GM18526 (cell line): Measurements from ENCODE around the gene FRYL.

Source experiments
- POLR2A ChIP-seq: IDR thresholded peaks from 3 replicates; pipeline ENCODE4 v1.6.1; 2011; ENCODE audit not compliant: insufficient read length; ENCODE audit errors: extremely low read depth

Gene FRYL

DNA sequence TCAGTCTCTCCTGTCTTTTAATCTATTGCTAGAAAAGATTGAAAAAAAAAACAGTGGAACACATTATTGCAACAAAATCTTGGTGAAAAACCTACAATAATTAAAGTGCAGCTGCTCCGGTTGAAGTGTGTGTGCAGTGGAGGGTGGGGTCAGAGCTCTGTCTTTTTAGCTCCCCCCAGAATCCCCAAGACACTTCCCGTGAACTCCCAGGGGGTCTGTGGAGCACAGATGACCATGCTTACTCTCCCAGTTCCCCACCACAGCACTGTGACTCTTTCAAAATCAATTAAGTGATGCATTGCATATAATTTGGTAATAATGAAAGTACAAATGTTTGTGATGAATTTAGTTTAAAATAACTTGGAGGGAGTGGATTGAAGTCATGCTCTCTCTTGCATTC, 312.6 kb downstream of the FRYL start:
- TF ChIP-seq POLR2A, result no peak

DNA sequence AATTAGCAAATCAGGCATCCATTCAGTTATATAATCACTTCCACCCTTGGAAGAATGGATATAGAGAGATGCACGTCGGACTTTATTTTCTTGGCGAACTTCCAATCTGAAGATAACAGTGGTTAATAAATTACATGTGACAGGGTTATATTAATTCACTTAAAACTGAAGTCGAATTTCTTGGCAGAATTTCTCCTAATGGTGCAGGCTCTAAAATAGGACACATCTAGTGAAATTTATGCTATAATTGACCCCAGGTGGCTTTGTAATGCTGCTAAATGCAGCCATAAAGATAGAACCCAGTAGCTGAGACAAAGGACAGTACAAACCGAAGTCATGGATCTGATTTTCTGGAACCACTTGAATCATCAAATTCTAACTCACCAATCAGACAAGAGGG, 317.7 kb downstream of the FRYL start:
- TF ChIP-seq POLR2A, result no peak

DNA sequence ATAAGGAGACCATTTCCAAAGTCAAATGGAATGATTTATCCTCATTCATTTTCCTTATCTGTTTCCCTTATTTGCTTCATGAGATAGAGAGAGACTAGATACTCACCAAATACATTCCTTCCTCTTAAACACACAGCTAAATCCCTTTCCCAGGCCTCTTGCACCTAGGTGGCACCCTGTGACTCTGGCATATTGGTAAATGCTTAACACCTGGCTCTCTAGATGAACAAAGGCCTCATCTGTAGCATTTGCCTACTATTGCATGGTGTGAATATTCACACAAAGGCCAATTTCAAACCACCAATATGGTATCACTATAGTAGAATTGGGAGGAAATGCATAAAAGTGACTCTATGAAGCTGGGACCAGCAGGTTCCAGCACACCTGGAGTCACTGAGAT, 319.1 kb downstream of the FRYL start:
- no peak for TF ChIP-seq POLR2A

DNA sequence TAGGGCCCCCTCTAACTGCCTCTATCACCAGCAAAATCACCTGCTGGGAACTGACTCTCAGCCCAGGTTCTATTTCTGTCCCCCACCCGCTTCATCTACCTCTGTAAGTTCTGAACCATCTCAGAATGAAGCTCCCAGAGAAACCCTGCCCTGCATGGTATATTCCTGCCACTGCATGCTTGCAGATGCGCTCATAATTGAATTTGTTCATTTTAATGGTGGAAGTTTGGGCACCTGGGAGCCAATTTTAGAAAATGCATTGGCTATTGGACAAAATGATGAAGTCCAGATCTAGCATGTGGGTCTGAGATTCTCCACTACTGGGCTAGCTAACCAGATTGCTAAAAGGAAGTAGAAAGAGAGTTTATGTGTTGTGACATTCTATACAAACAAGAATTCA, 325.5 kb downstream of the FRYL start:
- TF ChIP-seq POLR2A, result no peak

- TF ChIP-seq POLR2A, result no peak
These were observed 329.3 kb downstream of the FRYL start for GRCh38 chr4:48450740-48451139.

DNA sequence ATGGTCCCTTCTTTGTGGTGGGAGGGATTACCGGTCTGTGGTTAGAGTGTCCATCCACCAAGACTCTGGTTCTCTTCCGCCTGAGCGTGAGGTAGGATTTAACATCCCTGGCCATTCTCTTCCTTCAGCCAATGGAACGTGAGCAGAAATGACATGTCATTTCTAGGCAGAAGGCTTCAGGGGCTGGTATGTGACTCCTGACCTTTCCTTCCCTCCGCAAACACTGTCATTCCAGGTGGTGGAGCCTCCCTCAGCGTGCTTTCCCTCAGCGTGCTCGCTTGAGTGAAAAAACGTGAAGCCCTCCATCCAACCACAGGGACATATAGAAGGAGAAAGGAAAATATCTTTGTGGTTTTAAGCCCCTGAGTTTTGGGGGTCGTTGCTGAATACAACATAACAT, 330.9 kb downstream of the FRYL start:
- no peak for TF ChIP-seq POLR2A
